Hematopoietic multipotent progenitor cell treated with erythropoietin and hydrocortisone succinate and interleukin-3 and kit ligand, for 17 days (in vitro differentiated cells): ENCODE results near the gene CDC42BPB.

ENCODE experiments used
- DNase-seq: peaks from one replicate; pipeline ENCODE4 v3.0.0-alpha.2; 2015; ENCODE audit warnings: low spot score

The CDC42BPB gene

GRCh38 chr14:102914474-102915291 is 142.7 kb downstream of the CDC42BPB start:
- DNase-seq = no peak

- no peak for DNase-seq
These were observed 143.8 kb downstream of the CDC42BPB start for GRCh38 chr14:102913341-102914211.

- no peak for DNase-seq
These were observed 145.2 kb downstream of the CDC42BPB start for GRCh38 chr14:102911991-102912761.

DNA sequence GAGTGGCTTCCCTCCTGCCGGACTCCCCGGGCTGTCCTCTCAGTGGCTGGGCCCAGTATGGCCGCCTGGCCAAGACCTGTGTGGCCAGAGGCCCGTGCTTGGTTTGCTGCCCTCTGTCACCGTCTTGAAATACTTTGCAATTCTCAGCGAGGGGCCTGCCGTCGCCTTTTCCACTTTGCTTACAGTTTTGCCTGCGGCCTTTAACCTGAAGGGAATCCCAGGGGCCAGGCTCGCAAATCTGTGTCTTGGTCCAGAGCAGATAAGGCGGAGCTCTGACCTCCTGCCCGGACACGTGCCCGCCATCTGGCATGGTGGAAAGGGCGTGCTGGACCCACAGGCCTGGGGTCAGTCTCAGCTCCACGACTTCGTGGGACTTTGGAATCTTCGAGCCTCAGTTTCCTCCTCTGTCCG is 145.8 kb downstream of the CDC42BPB start:
- no peak for DNase-seq

DNA sequence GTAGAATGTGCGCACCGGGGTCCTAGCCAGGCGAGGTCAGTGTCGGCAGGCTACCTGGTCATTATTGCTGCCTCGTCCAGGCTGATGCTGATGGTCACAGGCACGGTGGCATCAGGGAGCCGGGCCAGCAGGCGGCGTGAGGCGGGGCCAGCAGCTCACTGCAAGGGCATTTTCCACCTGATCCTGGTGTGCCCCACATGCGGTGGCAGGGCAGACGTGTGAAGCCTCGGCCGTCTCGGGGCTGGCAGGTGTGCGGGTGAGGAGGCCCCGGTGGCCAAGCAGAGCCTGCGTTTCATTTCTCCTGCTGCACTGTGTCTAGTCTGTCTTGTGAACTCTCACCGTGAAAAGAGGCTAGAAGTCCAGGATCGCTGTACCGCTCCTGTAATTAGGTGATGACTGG is 146.9 kb downstream of the CDC42BPB start:
- DNase-seq = no peak

DNA sequence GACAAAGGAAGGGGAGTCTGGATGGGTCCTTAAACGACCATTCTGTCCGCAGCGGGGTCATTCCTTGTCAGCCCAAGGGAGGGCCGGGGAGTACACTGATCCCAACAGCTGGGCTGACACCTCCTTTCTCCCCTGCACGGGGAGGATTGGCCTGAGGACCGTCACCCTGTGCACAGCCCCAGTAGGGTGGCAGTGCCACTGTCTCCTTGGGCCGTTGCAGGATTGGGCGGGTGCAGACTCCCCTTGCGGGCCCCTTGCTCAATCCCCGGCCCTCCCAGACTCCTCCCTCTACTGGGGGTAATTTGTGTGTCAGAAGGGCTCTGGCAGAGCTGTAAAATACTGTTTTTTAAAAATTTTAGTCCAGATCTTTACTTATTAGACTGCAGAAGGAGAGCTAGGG is 147.4 kb downstream of the CDC42BPB start:
- no peak for DNase-seq

DNA sequence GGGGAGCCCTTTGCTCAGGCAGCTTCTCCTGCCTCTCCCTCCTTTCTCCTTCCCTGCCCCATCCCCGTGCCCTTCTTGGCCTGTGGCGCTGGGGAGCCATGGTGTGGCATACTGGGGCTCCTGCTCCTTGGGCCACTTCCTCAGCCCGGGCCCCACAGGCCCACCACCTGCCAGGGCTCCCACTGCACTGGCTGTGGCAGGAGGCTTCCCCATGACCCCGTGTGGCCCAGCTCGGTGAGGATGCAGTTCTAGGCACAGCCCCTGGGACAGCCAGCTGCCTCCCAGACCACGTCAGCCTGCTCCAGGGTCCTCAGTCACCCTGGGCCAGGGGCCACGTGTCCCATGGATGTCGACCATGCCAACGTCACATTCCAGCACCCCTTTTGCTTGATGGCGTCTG is 147.9 kb downstream of the CDC42BPB start:
- no peak for DNase-seq

- no peak for DNase-seq
These were observed 148.4 kb downstream of the CDC42BPB start for GRCh38 chr14:102908766-102909455.

DNA sequence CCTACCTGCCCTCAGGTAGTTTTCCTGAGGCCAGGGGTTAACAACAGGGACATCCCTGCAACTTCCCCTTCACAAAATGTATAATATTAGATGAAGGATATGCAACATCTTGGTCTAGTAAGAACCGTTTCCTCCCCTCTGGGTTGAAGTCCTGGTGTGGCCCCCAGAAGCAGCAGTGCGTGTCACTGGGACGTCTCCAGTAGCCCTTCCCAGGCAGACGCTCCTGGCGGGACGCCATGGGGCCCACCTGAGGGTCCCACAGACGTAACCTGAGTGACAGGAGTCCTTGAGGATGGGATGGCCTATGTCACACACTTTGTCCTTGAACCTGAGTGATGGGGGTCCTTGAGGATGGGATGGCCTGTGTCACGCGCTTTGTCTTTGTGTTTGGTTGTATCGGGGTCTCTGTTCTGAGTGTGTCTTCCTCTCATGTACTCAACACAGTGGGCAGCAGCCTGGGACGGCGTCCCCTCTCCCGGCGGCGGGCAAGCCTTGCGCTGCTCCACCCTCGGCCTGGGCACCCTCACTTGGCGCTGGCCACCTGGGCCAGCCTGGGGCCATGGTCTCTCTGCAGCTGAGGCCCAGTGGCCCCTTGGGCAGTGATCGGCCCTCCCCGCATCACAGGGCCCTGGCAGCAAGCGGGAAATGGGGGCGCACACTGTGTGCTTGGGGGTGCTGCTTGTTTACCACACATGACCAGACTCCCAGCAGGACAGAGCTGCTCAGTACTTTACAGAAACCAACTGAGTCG is 149.2 kb downstream of the CDC42BPB start:
- DNase-seq = no peak

DNA sequence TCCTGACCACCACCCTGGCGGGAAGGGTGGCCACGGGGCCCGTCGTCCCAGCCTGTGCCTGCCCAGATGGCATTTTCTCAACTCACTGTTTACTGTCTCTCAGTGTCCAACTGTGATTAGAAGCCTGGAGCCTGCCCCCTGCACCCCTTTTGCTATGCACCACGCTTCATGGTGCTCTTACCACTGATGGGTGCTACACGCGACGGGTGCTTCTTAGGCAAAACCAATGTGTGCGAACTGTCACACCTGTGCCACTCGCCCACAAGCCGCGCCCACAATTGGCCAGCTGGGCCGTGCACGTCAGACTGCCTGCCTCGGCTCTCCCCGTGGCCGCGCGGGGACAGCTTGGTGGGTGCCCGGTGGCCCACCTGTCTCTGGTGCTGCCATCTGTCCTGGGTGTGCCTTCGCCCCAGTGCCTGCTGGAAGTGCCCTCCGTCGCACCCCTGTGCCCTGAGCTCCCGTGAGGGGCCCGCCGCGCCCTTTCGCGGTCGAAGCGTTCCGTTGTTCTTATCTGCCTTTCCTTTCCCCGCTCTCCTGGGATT is 150.0 kb downstream of the CDC42BPB start:
- no peak for DNase-seq

DNA sequence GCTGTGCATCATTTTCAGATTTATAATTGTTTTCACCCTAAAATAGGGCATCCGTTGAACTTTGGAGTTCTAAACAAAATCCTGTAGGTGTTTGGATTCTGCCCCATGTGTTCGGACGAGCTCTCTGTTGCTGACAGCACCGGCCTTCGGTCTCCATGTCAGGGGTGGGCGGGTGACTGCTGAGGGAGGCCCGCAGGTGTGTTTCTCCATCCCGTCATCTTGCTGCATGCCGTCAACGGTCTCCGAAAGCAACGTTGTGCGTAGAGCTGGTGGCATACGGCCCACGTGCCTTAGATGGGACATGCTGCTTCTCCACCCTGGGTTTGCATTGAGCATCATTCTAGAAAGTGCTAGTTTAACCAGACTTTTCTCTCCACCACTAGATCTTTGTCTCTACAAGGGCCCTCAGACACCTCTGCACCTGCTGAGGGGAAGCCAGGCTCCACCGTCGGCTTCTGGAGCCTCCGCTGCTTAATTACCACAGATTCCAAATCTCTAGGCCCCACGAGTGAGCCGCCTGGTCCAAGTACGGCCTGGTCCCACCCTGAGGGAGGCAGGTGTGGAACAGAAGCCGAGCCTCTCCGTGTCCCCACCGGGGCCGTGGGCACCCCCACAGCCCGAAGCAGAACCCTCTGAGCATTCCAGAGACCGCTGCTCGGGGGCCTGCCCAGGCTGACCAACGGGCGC is 150.6 kb downstream of the CDC42BPB start:
- DNase-seq = no peak

DNA sequence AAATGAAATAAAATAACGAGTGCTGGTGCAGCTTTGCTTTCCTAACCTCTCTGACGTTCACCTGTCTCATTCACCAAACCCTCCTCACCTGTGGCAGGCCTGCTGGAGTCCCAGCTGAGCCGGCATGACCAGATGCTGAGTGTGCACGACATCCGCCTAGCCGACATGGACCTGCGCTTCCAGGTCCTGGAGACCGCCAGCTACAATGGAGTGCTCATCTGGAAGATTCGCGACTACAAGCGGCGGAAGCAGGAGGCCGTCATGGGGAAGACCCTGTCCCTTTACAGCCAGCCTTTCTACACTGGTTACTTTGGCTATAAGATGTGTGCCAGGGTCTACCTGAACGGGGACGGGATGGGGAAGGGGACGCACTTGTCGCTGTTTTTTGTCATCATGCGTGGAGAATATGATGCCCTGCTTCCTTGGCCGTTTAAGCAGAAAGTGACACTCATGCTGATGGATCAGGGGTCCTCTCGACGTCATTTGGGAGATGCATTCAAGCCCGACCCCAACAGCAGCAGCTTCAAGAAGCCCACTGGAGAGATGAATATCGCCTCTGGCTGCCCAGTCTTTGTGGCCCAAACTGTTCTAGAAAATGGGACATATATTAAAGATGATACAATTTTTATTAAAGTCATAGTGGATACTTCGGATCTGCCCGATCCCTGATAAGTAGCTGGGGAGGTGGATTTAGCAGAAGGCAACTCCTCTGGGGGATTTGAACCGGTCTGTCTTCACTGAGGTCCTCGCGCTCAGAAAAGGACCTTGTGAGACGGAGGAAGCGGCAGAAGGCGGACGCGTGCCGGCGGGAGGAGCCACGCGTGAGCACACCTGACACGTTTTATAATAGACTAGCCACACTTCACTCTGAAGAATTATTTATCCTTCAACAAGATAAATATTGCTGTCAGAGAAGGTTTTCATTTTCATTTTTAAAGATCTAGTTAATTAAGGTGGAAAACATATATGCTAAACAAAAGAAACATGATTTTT is 151.9 kb downstream of the CDC42BPB start:
- no peak for DNase-seq

- DNase-seq = no peak
These were observed 153.3 kb downstream of the CDC42BPB start for GRCh38 chr14:102903889-102904512.

DNA sequence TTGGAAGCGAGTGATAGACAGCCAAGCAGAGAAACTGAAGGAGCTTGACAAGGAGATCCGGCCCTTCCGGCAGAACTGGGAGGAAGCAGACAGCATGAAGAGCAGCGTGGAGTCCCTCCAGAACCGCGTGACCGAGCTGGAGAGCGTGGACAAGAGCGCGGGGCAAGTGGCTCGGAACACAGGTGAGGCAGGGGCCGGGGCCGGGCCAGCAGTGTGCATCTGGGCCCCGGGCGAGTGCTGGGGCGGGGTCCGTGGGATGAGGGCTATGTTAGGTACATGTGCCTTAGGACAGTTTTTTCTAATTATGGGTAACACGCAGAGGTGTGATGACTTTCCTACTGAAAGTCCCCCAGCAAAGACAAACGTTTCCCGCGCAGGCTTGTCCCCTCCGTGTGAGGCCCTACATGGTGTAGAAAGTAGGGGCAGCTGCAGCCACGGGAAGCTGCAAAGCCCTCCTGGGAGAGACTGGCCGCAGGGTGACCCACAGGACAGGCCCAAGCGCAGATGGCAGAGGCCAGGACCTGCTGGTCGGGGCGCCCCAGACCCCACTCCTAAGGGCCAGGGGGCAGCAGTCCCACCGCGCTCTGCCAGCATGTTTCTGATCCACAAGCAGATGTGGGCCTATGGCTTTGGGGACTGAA is 154.0 kb downstream of the CDC42BPB start:
- no peak for DNase-seq

GRCh38 chr14:102902523-102903247 is 154.7 kb downstream of the CDC42BPB start:
- DNase-seq = no peak

DNA sequence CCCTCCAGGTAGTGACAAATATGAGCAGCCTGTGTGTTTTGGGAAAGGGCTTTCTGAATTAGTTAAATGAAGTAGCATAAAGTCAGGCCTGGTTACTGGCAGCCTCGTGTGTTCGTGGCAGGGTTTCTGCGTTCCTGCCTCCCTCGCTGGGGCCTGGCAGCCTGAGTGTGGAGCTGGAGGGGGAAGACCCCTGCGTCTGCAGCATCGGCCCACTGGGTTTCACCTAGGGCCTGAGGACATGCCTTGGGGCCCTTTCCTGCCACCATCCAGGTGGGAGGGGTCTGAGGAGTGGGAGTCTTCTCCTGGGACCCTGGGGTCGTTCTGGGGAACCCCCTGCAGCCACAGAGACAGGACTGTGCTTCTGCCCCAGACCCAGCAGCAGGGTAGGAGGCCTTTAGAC is 155.3 kb downstream of the CDC42BPB start:
- no peak for DNase-seq

DNA sequence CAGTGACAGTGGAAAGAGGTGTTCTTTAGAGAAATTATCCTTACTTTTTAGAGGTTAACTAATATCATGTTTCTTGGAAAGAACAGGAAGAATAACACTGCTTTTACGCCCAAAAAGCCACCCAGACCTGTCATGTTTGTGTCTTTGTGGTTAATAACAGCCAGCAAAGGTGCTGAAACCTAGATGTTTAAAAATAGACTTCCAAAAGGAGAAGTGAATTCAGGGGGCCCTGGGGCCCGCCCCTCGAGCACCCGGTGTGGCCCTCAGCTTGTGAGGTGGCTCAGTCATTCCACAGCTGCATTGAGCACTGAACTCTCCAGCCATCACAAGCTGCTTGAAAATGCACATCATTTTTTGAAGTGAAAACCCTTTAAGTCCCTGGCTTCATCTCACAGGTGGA is 155.7 kb downstream of the CDC42BPB start:
- DNase-seq = no peak
